MM.1S (cell line): Measurements from ENCODE around the gene FOXK1.

ENCODE experiments used
- EZH2 ChIP-seq: fragments of 300-600 bp; sonication (generic); optimal IDR thresholded peaks from 2 replicates; pipeline ENCODE3; 2017; ENCODE audit warnings: low read depth, mild to moderate bottlenecking, antibody characterized with exemption, low read length, mixed read lengths
- EZH2phosphoT487 ChIP-seq: fragments of 300-600 bp; sonication (generic); IDR thresholded peaks from 2 replicates; pipeline ENCODE4 v1.6.1; 2018; ENCODE audit warnings: antibody characterized with exemption, low read length
- TF ChIP-seq, protein P1 (sequence below): fragments of 300-600 bp; sonication (generic); IDR thresholded peaks from 2 replicates; pipeline ENCODE4 v1.5.1; 2016; ENCODE audit warnings: antibody characterized with exemption, low read length, mixed read lengths

- no peak for TF ChIP-seq EZH2phosphoT487
- no peak for TF ChIP-seq EZH2
- TF ChIP-seq, protein P1, sequence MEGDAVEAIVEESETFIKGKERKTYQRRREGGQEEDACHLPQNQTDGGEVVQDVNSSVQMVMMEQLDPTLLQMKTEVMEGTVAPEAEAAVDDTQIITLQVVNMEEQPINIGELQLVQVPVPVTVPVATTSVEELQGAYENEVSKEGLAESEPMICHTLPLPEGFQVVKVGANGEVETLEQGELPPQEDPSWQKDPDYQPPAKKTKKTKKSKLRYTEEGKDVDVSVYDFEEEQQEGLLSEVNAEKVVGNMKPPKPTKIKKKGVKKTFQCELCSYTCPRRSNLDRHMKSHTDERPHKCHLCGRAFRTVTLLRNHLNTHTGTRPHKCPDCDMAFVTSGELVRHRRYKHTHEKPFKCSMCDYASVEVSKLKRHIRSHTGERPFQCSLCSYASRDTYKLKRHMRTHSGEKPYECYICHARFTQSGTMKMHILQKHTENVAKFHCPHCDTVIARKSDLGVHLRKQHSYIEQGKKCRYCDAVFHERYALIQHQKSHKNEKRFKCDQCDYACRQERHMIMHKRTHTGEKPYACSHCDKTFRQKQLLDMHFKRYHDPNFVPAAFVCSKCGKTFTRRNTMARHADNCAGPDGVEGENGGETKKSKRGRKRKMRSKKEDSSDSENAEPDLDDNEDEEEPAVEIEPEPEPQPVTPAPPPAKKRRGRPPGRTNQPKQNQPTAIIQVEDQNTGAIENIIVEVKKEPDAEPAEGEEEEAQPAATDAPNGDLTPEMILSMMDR, result no peak
Measured at GRCh38 chr7:4791101-4791737, 109.1 kb downstream of the FOXK1 start.
